GM21529 (cell line): ENCODE data around the gene GRIA2.
"Not testable (repeated sequence)": the region's sequence is repeated elsewhere in the genome, so short reads cannot be mapped to it uniquely, and the experiment has no call there.

Experiments
- ATAC-seq: cut with Tn5 transposase; IDR thresholded peaks from one replicate; pipeline ENCODE4 v1.9.1; 2021; ENCODE audit not compliant: unreplicated experiment

GRIA2 gene

DNA sequence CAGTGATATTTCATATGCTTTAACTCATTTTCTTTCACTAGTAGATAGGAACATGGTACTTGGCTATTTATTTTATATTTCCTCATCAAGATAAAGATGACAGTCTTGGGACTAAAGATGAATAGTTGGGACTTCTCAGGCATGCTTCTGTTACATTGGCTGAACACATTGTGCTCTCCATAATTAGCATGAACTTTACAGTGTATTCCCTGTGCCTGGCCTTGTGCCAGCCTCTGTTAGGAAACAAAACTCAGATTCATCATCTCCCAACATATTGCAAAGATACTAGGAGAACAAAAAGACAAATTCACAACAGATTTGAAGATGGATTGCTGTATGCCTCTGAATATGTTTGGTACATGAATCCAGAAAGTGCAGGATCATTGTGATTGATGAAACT, 26.4 kb downstream of the GRIA2 start:
- ATAC-seq, result no peak

DNA sequence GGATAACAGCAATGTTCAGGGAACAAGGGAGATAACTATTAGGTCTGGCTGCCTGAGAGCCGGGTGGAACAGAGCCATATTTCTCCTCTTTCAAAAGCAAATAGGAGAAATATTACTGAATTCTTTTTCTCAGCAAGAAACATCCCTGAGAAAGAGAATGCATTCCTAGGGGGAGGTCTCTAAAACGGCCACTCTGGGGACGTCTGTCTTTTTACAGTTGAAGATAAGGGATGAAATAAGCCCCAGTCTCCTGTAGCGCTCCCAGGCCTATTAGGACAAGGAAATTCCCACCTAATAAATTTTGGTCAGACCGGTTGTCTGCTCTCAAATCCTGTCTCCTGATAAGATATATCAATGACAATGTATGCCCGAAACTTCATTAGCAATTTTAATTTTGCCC, 37.6 kb downstream of the GRIA2 start:
- ATAC-seq, result not testable (repeated sequence)

DNA sequence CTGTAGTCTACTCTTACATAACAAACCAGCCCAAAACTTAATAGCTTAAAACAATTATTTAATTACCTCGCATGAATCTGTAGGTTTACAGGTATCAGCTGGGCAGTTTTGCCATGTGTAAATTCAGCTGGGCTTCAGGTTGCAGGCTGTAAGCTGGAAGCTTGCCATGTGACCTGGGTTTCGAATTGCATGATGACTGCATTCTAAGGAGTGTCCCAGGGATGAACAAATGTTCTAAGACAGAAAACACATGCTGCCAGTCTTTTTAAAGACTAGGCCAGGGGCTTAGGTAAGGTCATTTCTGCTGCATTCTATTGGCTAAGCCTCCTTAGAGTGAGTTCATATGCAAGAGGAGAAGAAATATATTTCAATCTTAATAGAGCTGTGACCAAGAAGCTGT, 44.8 kb downstream of the GRIA2 start:
- no peak for ATAC-seq

GRCh38 chr4:157270108-157270507, 49.6 kb downstream of the GRIA2 start:
- ATAC-seq, result no peak

DNA sequence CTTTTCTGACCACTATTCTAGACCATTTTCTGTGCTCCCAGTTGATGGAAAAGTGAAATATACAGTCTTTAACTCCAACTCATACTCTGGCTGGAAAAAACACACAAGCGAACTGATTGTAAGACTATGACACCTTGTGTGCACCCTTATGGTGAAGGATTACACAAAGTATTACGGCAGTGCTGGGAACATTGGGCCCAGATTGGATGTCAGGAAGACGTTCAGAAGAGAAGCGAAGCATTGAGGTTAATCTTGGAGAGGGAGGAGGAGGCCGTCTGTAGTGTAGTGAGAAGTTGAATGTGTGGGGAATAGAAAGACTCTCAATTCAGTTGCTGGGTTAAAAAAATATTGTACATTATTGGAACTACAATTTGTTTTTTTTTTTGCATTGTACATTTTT, 50.0 kb downstream of the GRIA2 start:
- no peak for ATAC-seq

DNA sequence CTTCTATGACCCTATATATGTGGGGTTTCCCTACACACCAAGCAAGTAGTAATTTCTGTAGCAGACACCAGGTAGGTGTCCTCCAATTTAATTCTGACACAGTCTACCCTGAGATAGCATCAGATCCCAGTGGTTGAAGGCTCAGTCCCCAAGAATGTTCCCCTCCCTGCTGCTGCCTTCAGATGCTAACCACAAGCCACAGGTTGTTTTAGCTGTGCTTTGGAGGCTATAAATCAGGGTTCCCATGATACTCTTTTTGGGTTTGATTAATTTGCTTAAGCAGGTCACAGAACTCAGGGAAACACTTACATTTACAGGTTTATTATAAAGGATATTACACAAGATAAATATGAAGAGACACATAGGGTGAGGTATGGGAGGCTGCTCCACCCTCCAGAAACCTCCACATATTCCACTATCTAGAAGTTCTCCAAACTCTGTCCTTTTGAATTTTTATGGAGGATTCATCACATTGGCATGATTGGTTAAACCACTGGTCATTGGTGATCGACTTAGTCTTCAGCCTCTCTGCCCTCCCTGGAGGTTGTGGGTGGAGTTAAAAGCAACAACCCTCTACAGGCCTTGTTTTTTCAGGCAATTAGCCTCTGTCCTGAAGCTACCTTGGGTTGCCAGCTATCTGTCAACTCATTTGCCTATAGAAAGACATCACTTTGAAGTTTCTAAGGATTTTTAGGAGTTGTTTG, 50.8 kb downstream of the GRIA2 start:
- ATAC-seq, result no peak

GRCh38 chr4:157280673-157281072, 60.1 kb downstream of the GRIA2 start:
- ATAC-seq, result no peak

GRCh38 chr4:157282019-157282418, 61.5 kb downstream of the GRIA2 start:
- no peak for ATAC-seq

DNA sequence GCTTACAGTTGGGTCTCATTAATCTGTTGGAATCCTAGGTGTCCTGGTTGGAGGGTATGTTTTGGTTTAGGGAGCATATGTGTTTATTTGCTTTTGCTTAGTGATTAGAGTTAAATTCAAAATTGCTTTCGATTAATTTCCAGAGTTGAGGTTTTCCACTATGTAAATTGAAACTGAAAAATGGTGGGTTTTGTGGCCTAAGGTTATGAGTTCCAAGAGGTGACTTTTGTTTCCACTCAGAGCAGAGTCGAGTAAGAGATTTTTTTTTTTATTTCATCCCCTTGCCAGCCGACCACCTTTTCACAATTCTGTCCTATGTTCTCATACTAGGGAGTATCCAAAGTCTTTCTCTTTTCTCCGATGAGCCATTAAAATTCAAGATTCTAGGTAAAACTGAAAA, 66.9 kb downstream of the GRIA2 start:
- ATAC-seq, result no peak

DNA sequence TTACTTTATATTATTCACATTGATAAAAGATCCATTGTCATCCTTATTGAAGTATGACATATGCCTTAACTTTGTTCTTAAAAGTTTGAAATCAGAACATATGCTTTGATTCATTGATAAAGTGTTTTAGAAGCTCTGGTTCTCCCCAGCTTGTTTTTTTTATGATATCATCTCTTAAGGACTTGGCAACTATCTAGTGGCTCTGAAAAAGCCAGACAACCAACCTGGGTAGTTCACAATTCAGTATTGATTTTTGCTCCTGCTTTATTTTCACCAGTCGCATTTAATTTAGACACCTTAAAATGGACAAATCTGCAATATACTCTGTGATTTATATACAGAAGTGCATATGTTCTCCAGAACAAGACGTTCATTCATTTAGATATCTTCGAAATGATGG, 70.1 kb downstream of the GRIA2 start:
- ATAC-seq, result no peak

DNA sequence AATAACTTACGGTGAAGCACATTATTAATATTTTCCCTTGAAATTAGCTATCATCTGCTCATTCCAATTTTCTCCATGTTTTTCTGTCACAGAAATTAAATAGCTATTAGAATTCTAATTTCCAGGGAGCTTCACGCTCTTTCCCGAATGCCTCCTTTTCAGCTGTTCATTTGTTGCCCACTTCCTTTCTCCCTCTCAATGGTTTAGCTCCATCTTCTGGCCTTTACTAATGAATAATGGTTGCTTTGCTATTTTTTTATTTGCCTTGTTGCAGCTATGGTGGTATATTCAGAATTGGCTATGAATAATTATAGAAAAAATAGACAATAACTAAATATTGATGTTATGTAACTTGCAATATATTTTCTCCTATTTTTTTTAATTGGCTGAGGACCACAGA, 70.5 kb downstream of the GRIA2 start:
- ATAC-seq, result no peak

DNA sequence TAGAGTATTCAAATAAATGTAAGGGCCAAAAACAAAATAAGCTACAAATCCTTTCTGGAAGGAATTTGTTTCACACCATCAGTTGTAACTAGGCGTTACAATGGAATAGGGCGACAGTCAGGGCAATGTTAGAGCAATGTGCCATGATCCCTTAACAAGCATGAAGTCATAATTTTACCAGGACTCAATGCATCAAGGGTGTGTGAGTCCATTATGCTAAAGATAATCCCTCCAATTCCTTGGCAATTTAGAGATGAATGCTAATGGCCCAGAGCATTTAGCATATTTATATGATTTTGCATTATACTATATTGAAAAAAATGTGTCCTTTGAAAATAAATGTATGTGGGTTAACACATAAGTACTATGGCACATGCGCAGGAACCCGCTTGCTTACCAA, 73.1 kb downstream of the GRIA2 start:
- no peak for ATAC-seq

GRCh38 chr4:157294575-157294974, 74.0 kb downstream of the GRIA2 start:
- ATAC-seq, result no peak

GRCh38 chr4:157300701-157301100, 80.2 kb downstream of the GRIA2 start:
- ATAC-seq, result no peak

- ATAC-seq, result no peak
These were observed 83.0 kb downstream of the GRIA2 start for GRCh38 chr4:157303471-157303960.

DNA sequence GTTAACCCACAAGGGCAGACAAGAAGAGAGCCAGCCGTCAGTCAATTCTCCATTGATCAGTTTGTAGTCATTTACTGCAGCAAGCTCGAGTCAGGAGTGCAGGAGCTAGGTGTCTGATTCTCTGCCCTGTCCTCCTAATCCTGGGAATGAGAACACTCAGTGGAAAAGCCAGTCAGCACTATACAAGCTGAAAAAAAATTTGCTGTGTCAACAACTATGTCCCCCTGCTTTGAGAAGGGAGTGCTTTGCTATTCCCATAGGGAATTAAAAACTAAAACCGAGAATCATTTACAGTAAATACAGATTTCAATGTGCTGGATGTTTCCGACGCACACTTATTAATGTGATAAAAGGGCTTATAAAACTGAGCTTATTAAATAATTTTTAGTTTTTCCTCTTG, 84.2 kb downstream of the GRIA2 start:
- no peak for ATAC-seq

DNA sequence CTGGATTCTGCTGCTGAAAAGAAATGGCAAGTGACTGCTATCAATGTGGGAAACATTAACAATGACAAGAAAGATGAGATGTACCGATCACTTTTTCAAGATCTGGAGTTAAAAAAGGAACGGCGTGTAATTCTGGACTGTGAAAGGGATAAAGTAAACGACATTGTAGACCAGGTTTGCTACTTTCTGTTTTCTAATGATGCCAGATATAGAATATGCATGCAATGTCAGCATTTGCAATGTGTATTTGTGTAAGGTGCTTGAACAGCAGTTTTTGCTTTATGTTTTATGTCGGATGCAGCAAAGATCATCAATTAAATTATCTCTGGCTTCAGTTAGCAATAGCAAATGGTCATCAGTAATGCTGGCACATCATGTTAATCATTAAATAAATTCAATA, 92.2 kb downstream of the GRIA2 start:
- ATAC-seq, result no peak

- no peak for ATAC-seq
These were observed 94.4 kb downstream of the GRIA2 start for GRCh38 chr4:157314906-157315305.

GRCh38 chr4:157315968-157316367, 95.4 kb downstream of the GRIA2 start:
- no peak for ATAC-seq

GRCh38 chr4:157320092-157320491, 99.6 kb downstream of the GRIA2 start:
- ATAC-seq, result no peak

- ATAC-seq, result no peak
These were observed 107.1 kb downstream of the GRIA2 start for GRCh38 chr4:157327666-157328065.

- no peak for ATAC-seq
These were observed 137.4 kb downstream of the GRIA2 start for GRCh38 chr4:157357887-157358286.

DNA sequence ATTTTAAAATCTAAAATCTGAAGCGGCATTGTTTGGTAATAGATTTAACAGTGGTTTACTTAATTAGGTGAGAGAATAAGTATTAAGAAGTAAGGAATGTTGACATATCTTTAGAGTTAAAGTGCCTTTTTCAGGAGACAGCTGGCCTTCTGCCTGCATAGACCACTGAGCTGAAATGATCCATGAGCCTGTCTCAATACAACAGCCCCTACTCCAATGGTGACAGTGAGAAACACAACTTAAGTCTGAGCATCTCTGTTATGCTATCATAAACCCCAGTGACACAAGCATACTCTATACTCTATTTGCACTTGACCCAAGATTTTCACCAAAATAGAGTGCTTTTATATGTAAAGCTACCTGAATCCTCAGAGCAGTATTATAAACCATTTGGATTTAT, 137.9 kb downstream of the GRIA2 start:
- no peak for ATAC-seq
